PC-3 (cell line): Measurements from ENCODE around the gene CDC25B. TPM values are rescaled to one million over a fixed set of nuclear protein-coding genes. Genes with fewer than 3 reads are reported as not detected.

Experiments used
- ATAC-seq: fragments of 200-7000 bp; cut with Tn5 transposase; 2 replicates; pipeline ENCODE4 v1.9.1; 2020; ENCODE audit warnings: mild to moderate bottlenecking, moderate library complexity
- BruUV-seq: library from RNA; stranded (reverse); fragments of 400-500 nt; replicated peaks from 2 replicates; lab custom pipeline; 2021; lab: Mats Ljungman, UMichigan
- CTCF ChIA-PET: fragments of 300-600 bp; sonication (Branson Sonifier 250); formaldehyde crosslinking; loops from one replicate; lab custom pipeline; 2022; ENCODE audit warnings: antibody characterized with exemption; lab: Charles Lee
- POLR2A ChIA-PET: fragments of 300-600 bp; sonication (Branson Sonifier 250); formaldehyde crosslinking; loops from one replicate; lab custom pipeline; 2022; ENCODE audit warnings: antibody characterized with exemption; ENCODE audit not compliant: unreplicated experiment; lab: Charles Lee
- DNase-seq: peaks from one replicate; pipeline ENCODE4 v3.0.0-alpha.2; 2015
- H2AFZ ChIP-seq: fragments of 300-600 bp; sonication (generic); 2 replicates; pipeline ENCODE4 v1.6.0; 2016; ENCODE audit warnings: antibody characterized with exemption, low read length
- H3F3A ChIP-seq: fragments of 300-600 bp; sonication (generic); one replicate; pipeline ENCODE4 v1.6.0; 2017; ENCODE audit warnings: antibody characterized with exemption, low read length, control low read depth, mild to moderate bottlenecking; ENCODE audit not compliant: unreplicated experiment
- H3K27ac ChIP-seq: fragments of 300-600 bp; sonication (generic); 2 replicates; pipeline ENCODE4 v1.5.1; 2016; ENCODE audit warnings: mild to moderate bottlenecking, low read length
- H3K27me3 ChIP-seq: fragments of 300-600 bp; sonication (generic); 2 replicates; pipeline ENCODE4 v1.6.1; 2016; ENCODE audit warnings: low read length, mixed read lengths
- H3K36me3 ChIP-seq: fragments of 300-600 bp; sonication (generic); 2 replicates; pipeline ENCODE4 v1.6.1; 2016; ENCODE audit warnings: low read depth, mixed run types, low read length, mixed read lengths
- H3K4me1 ChIP-seq: fragments of 300-600 bp; sonication (generic); 2 replicates; pipeline ENCODE4 v1.5.1; 2016; ENCODE audit warnings: low read length; ENCODE audit not compliant: insufficient read depth
- H3K4me2 ChIP-seq: fragments of 300-600 bp; sonication (generic); 2 replicates; pipeline ENCODE4 v1.6.0; 2016; ENCODE audit warnings: low read length
- H3K4me3 ChIP-seq: fragments of 300-600 bp; sonication (generic); 2 replicates; pipeline ENCODE4 v1.5.1; 2016; ENCODE audit warnings: mild to moderate bottlenecking, low read length, mixed read lengths
- H3K79me2 ChIP-seq: fragments of 300-600 bp; sonication (generic); 2 replicates; pipeline ENCODE4 v1.6.1; 2017; ENCODE audit warnings: low read length, mixed read lengths
- H3K9ac ChIP-seq: fragments of 300-600 bp; sonication (generic); 2 replicates; pipeline ENCODE4 v1.6.0; 2016; ENCODE audit warnings: mild to moderate bottlenecking, low read length
- H3K9me2 ChIP-seq: fragments of 300-600 bp; sonication (generic); replicated peaks from 2 replicates; pipeline ENCODE4 v1.6.1; 2016; ENCODE audit warnings: mixed run types, low read length, mixed read lengths
- H3K9me3 ChIP-seq: fragments of 300-600 bp; sonication (generic); 2 replicates; pipeline ENCODE4 v1.6.1; 2016; ENCODE audit warnings: low read length, mixed read lengths
- H4K20me1 ChIP-seq: fragments of 300-600 bp; sonication (generic); 2 replicates; pipeline ENCODE4 v1.6.1; 2016; ENCODE audit warnings: low read length, mixed read lengths
- CTCF ChIP-seq: fragments of 300-600 bp; sonication (generic); conservative IDR thresholded peaks from 2 replicates; pipeline ENCODE4 v1.5.1; 2017; ENCODE audit warnings: antibody characterized with exemption, low read depth, mild to moderate bottlenecking, low read length
- EZH2 ChIP-seq: fragments of 300-600 bp; sonication (generic); IDR thresholded peaks from one replicate; pipeline ENCODE4 v1.6.1; 2017; ENCODE audit warnings: antibody characterized with exemption, mild to moderate bottlenecking, low read length; ENCODE audit not compliant: unreplicated experiment
- EZH2phosphoT487 ChIP-seq: fragments of 300-600 bp; sonication (generic); IDR thresholded peaks from 2 replicates; pipeline ENCODE4 v1.6.1; 2018; ENCODE audit warnings: mild to moderate bottlenecking, antibody characterized with exemption, low read length, borderline replicate concordance
- intact Hi-C: fragments of 100-400 bp; cut with micrococcal nuclease; formaldehyde crosslinking; loops from 2 replicates; pipeline ENCODE4 v1.9.0; 2023
- total RNA-seq: library from RNA; depleted of rRNA; stranded (reverse); fragments of >200 nt; gene quantifications from 2 replicates; pipeline ENCODE4 v1.2.3, GENCODE V29; 2014

Gene CDC25B
- total RNA-seq, 1 experiment from 2014 or later: 89.7 TPM

GRCh38 chr20:3801299-3801698 lies 5.2 kb downstream of the CDC25B start:
- no peak overlapping the region for H3K27ac ChIP-seq
- ATAC-seq (no peak), DNase-seq (no peak)
- H3K9me2 ChIP-seq: no peaks in the 10 kb centered on the region
- H3K27me3 ChIP-seq: no peaks in the 10 kb centered on the region
- H3K79me2 ChIP-seq: peaks cover 44% of the 10 kb centered on the region
- H3K9ac ChIP-seq: no peak overlapping the region
- no peak overlapping the region for H3K4me2 ChIP-seq
- no TSS peak for BruUV-seq
- ChIA-PET POLR2A (no interaction called here), CTCF (no interaction called here)
- H3K9me3 ChIP-seq: no peaks in the 10 kb centered on the region
- H3K4me3 ChIP-seq: no peak overlapping the region
- H3K4me1 ChIP-seq: peaks cover 38% of the 10 kb centered on the region
- TF ChIP-seq CTCF (no peak), EZH2 (no peak), EZH2phosphoT487 (no peak)
- no peak overlapping the region for H2AFZ ChIP-seq
- intact Hi-C loops: no loop called here
- H3K36me3 ChIP-seq: peaks cover 83% of the 10 kb centered on the region
- H4K20me1 ChIP-seq: no peaks in the 10 kb centered on the region
- no peaks in the 10 kb centered on the region for H3F3A ChIP-seq

GRCh38 chr20:3801846-3802245 lies 5.7 kb downstream of the CDC25B start:
- Histone ChIP-seq H3F3A (peaks cover 2% of the 10 kb centered on the region), H3K9me2 (no peaks in the 10 kb centered on the region), H4K20me1 (no peaks in the 10 kb centered on the region), H3K9me3 (no peaks in the 10 kb centered on the region), H3K4me3 (no peak overlapping the region), H3K4me2 (no peak overlapping the region), H2AFZ (no peak overlapping the region), H3K27me3 (no peaks in the 10 kb centered on the region), H3K36me3 (peaks cover 84% of the 10 kb centered on the region), H3K9ac (no peak overlapping the region), H3K27ac (no peak overlapping the region), H3K4me1 (peaks cover 44% of the 10 kb centered on the region), H3K79me2 (peaks cover 38% of the 10 kb centered on the region)
- CTCF ChIA-PET: no interaction called here
- no peak for TF ChIP-seq EZH2
- TF ChIP-seq CTCF: no peak
- TF ChIP-seq EZH2phosphoT487: no peak
- no peak for DNase-seq
- POLR2A ChIA-PET: no interaction called here
- BruUV-seq: no TSS peak
- ATAC-seq: no peak
- intact Hi-C loops: no loop called here

- no peak for DNase-seq
- H3K9me3 ChIP-seq: no peaks in the 10 kb centered on the region
- H3K36me3 ChIP-seq: peaks cover 84% of the 10 kb centered on the region
- H3K4me1 ChIP-seq: peaks cover 44% of the 10 kb centered on the region
- H2AFZ ChIP-seq: no peak overlapping the region
- no peak for ATAC-seq
- H3K27ac ChIP-seq: no peak overlapping the region
- no peaks in the 10 kb centered on the region for H3K9me2 ChIP-seq
- no peak overlapping the region for H3K9ac ChIP-seq
- H4K20me1 ChIP-seq: no peaks in the 10 kb centered on the region
- H3F3A ChIP-seq: peaks cover 6% of the 10 kb centered on the region
- POLR2A ChIA-PET: interaction anchor here (0.5 kb wide), 1 partner anchor 15 kb away, joined by 3 read pairs; no protein-coding TSS in a partner anchor
- no peak overlapping the region for H3K4me3 ChIP-seq
- CTCF ChIA-PET: no interaction called here
- BruUV-seq: no TSS peak
- H3K4me2 ChIP-seq: no peak overlapping the region
- no peaks in the 10 kb centered on the region for H3K27me3 ChIP-seq
- TF ChIP-seq EZH2phosphoT487 (no peak), CTCF (no peak), EZH2 (no peak)
- intact Hi-C loops: no loop called here
- peaks cover 30% of the 10 kb centered on the region for H3K79me2 ChIP-seq
These were observed 6.6 kb downstream of the CDC25B start for GRCh38 chr20:3802524-3803239.
